GM19455 (cell line): ENCODE measurements around the gene SLC2A5.
"Not testable (repeated sequence)": the region's sequence is repeated elsewhere in the genome, so short reads cannot be mapped to it uniquely, and the experiment has no call there.

Source experiments
- ATAC-seq: cut with Tn5 transposase; IDR thresholded peaks from one replicate; pipeline ENCODE4 v1.9.1; 2021; ENCODE audit not compliant: unreplicated experiment

SLC2A5 gene

DNA sequence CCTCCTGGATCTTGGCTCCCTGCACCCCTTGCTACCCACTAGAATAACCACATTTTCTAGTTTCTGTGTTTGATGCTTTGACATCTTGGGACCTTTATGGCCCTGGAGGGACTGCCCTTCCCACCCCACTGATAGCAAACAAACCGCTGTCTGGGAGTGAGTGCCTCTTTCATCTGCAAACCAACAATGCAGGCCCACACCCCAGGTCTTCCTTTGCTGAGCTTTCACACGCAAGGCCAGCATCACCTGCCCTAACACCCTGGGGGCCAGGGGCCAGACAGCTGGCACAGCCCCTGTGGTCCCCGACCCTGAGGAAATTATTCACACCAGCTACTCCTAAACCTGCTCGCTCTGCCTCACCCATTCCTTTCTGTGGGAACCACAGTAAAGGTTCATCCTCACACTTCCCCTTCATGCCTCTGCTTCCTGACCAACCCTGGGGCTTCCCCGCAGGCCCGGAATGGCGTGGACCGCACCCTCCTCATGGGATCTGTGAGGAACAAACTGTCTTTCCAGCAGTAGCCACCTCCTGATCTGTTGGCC lies 58.6 kb downstream of the SLC2A5 start:
- ATAC-seq = no peak

DNA sequence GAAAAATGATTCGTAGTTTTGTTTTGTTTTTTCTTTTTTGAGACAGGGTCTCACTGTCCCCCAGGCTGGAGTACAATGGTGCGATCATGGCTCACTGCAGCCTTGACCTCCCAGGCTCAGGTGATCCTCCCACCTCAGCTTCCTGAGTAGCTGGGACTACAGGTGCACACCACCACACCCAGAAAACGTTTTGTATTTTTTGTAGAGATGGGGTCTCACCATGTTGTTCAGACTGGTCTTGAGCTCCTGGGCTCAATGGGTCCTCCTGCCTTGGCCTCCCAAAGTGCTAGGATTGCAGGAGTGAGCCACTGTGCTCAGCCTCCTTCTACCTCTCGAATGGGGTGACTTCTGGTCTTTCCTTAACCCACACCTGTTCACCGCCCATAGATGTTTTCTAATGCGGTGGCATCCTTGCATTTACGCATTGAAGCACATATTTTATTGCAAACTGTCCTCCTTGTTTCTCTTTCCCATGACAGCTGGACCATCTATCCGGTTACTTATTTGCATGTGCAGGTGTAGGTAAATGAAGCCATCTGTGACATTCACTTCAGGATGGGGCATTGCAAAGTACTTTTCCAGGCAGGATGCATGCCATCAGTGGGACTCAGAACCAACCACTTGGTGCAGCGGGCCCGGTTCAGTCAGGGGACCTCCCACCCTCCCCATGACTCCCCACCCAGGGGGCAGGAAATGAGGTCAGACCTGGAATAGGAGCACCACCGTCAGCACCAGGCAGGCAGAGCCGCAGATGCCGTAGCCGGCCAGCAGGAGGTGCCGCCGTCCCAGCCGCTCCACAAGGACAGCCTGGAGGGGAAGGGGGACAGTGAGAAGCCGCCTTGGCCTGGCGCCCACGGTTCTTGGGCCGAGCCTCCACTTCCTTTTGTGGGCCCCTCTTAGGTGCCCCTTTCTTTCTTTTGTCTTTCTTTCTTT lies 59.7 kb downstream of the SLC2A5 start:
- no peak for ATAC-seq

DNA sequence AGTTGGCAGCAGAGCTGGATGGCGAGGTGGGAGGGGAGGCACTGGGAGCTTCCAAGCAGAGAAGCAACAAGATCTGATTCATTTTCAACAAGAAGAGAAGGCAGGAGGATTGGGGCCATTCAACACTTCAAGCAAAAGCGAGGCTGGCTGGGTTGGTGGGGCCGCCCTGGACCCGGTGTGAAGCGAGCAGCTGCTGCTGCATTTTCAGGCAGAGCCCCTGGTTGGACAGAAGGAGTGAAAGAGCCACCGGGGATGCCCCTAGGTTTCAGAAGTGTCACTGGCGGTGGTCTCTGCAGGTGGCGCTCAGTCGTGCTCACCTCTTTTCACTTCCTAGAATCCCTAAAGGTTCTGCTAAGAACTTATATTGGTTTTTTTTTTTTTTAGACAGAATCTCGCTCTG lies 61.2 kb downstream of the SLC2A5 start:
- ATAC-seq = no peak

DNA sequence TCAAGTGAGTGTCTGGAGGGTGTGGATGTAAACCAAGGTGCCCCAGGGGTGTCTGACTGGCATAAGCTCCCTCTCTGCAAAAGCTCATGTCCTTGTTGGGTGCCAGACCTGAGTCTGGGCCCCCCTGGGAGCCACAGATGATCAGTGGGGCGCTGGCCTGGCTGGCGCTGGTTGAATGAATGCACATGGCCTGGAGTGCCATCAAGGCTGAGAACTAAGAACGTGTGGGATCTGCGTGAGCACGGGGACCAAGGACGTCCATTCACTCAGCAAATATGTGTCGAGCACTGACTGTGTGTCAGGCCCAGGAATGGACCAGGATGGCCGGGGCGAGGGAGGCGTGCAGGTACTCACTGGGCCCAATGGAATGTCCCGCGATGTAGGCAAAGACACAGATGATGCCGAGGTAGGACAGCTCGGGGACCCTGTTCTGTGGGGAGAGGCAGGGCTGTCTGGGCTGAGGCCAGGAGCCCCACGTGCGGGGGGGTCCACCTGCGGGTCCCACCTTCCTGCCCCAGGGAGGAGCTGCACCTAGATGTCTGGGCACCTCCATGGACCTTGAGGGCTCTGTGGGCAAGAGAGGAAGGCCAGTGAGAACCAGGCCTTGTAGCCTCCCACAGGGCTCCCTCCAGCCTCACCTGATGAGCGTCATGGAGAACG lies 62.3 kb downstream of the SLC2A5 start:
- ATAC-seq = no peak

DNA sequence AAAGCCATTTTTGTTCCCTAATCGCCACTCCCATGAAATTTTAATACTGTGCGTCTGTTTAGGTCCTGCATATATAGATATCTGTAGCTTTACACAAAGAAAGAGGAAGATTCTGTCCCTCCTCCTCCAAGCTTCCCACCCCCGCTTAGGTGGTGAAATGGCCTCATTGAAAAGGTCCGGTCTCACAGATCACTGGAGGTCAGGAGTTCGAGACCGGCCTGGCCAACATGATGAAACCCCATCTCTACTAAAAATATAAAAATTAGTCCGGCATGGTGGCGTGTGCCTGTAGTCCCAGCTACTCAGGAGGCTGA lies 64.1 kb downstream of the SLC2A5 start:
- no peak for ATAC-seq

DNA sequence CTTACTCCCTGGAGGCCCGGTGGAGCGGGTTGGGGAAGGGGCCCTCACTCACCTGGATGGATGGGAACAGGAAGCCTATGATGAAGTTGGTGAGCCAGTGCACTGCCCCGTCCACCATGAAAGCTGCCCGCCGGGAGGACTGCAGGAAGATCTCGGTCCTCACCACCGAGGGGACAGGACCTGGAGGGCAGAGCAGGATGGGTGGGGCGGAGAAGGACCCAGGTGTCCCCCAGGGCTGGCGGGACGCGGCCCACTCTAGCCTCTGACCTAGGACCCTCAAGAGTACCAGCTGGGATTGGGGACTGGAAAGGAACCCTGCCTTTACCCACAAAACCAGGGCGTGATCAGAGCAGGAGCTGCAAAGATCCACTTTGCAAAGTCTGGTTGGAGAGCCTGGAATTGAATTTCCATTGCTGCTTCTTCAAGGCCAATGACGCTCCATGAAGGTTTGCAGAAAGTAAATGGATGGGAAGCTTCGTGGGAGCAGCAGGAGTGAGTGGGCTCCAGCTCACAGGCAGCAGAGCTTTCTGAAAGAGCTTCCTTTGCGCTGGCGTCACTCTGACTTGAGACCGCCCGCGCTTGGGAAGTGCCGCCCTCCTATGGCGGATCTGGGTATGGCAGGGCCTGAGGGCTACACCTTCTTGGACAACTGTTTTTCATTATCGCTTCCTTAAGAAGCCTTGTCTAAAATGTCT lies 64.6 kb downstream of the SLC2A5 start:
- ATAC-seq = no peak

DNA sequence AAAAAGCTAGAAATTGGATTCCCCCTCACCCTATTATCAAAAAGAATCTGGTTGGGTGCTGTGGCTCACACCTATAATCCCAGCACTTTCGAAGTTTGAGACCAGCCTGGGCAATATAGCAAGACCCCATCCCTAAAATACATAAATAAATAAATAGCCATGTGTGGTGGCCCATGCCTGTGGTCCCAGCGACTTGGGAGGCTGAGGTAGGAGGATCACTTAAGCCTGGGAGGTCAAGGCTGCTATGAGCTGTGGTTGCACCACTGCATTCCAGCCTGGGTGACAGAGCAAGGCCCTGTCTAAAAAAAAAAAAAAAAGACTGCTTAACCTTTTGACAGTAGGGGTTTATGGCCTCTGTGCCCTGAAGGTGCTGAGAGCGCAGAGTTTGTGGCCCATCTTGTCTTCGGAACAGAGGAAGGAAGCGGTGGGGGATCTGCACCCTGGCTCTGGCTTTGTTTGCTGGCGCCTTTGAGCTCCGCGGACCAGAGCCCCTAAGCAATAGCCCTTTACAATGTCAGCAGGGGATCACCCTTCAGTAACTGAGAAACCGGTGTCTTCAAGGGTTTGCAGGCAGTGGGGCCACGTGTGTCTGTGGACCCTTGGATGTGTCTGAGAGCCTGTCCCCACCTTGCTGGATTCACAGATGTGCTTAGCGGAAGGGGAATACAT lies 65.3 kb downstream of the SLC2A5 start:
- no peak for ATAC-seq

DNA sequence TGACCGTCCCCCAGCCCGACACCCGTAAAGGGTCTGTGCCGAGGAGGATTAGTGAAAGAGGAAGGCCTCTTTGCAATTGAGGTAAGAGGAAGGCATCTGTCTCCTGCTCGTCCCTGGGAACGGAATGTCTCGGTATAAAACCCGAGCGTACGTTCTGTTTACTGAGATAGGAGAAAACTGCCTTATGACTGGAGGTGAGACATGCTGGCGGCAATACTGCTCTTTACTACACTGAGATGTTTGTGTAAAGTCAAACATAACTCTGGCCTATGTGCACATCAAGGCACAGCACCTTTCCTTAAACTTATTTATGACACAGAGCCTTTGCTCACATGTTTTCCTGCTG lies 67.2 kb downstream of the SLC2A5 start:
- ATAC-seq = not testable (repeated sequence)

DNA sequence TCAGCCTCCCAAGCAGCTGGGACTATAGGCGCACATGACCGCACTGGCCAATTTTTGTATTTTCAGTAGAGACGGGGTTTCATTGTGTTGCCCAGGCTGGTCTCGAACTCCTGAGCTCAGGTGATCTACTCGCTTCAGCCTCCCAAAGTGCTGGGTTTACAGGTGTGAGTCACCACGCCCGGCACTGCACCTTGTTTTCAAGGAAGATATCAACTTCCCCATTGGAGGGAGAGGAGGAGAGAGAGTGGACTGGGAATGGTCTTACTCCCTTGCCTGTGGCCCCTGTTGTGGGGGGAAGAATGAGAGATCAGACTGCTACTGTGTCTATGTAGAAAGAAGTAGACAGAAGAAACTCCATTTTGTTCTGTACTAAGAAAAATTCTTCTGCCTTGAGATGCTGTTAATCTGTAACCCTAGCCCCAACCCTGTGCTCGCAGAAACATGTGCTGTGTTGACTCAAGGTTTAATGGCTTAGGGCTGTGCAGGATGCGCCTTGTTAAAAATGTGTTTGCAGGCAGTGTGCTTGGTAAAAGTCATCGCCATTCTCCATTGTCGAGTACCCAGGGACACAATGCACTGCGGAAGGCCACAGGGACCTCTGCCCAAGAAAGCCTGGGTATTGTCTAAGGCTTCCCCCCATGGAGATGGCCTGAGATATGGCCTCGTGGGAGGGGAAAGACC lies 67.8 kb downstream of the SLC2A5 start:
- not testable (repeated sequence) for ATAC-seq

DNA sequence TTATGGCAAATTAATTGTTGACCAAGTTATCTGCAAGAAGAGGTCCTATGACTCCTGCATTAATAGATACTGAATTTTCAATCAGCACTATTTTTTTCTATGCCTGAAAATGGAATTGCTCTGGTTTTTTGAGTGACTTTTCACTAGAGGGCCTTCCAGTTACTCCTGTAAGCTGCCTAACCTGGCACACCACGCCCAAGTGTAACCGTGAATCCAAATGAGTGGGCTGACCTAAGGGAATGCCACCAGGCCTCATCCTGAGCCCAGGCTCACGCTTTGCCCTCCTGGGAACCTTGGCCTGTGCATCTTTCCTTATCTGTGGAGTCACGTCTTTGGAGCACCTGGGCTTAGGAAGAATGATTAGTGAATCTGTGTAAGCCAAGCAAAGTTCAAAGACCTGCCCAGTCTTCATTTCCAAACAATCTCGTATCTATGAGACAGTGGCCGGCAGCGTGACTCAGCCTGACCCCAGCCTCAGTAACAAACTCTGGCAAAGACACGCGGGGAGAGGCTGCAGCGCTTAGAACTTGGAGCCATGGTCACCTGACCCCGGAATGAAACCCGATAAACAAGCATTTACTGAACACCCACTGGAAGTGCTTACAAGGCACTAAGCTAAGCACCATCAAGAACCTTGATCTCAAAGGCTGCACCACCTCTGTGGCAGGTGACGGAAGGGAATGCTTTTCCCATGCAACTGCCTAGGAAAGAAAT lies 75.3 kb downstream of the SLC2A5 start:
- ATAC-seq = not testable (repeated sequence)

DNA sequence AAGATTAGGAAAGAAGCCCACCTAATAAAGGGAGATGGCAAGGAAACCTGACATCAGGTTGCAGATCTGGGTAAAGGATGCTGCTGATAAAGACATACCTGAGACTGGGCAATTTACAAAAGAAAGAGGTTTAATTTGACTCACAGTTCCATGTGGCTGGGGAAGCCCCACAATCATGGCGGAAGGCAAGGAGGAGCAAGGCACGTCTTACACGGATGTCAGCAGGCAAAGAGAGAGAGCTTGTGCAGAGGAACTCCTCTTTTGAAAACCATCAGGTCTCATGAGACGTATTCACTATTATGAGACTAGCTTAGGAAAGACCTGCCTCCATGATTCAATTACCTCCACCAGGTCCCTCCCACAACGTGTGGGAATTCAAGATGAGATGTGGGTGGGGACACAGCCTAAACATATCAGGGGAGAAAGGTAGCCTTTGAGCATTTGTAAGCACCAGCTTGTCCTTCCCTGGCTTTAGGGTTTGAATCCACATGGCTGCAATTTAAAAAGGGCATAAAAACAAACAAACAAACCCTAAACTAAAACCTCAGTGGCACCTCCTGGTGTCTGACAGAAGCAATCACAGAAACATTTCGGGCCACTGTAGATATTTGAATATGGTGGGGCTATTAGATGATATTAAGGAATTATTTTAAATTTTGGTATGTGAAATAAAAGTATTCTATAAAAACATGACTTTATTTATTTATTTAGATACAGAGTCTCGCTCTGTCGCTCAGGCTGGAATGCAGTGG lies 76.3 kb downstream of the SLC2A5 start:
- ATAC-seq = no peak

DNA sequence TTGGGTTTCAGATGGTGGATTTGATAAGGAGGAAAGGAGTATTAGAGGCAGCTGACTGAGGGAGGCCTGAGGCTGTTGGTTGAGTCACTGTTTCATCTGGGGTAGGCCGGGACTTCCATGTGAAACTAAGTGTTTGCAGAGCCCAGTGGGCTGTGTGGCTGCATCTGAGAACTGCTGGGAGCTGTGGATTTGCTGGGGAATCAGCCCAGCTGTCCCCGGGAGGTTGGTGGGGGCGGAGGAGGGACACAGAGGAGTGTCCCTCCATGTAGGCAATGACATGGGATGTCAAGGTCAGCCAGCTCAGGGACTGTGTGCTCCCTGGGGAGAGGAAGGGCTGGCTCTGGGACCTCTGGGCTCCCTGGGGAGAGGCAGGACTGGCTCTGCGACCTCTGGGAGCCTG lies 79.6 kb downstream of the SLC2A5 start:
- no peak for ATAC-seq

DNA sequence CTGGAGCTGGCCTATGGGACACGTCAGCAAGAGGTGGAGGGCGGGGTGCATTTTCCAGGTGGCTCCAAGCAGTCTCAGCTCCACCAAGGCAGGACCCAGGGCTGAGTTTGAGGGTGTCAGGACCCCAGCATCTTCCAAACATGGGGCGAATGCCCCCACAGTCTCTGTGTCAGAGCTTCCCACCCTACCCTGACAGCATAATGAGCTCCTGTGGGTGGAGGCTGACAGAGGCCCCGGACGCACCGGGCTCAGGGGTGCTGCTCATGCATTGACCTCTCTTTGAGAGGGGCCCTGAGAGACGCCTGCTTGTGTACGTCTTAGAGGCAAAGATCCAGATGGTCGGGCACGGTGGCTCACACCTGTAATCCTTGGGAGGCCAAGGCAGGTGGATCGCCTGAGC lies 80.4 kb downstream of the SLC2A5 start:
- no peak for ATAC-seq

DNA sequence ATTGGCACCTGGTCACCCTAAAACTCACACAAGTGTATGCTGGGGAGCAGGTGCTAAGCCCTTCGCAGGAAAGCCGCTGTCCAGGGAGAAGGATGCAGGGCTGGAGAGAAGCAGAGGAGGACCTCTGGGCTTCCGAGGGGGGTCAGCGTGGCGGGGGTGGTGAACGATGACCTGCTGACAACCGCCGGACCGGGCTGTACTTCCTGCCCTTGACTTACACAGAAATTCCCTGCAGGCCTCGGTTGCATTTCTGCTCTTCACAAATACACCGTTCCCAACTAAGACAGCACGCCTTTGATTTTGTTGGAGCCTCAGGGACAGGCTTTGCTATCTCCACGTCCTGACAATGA lies 80.8 kb downstream of the SLC2A5 start:
- no peak for ATAC-seq

DNA sequence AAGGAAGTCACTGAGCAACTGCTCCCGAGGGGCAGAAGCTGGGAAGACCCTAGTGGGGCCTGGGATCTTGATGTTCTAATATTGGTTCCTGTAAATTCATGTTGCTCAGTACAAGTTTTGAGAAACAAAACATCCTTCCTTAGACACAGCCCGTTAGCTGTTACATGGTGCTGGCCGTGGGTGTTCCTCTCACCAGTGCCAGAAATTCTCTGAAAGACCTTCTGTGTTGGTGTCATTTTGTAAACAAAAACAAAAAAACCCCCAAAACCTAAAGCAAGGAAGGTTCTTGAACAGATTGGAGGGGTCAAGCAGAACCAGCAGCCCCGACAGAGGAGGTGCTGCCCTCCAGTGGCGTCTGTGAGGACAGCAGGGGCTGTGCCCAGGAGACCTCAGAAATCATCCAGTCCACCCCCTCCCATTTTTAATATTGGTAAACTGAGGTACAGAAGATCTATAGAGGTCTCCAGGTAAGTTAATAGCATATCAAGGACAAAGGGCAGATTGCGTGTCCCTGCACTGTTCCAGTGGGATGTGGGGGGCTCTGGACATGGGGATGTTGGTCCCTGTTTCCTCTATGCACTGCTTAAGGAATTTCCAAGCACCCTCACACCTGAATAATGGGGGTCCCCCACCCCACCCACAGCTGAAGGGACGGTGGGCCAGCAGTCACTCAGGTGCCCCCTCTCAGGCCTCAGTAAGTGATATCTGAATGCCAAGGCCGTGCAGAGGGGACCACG lies 81.4 kb downstream of the SLC2A5 start:
- no peak for ATAC-seq

DNA sequence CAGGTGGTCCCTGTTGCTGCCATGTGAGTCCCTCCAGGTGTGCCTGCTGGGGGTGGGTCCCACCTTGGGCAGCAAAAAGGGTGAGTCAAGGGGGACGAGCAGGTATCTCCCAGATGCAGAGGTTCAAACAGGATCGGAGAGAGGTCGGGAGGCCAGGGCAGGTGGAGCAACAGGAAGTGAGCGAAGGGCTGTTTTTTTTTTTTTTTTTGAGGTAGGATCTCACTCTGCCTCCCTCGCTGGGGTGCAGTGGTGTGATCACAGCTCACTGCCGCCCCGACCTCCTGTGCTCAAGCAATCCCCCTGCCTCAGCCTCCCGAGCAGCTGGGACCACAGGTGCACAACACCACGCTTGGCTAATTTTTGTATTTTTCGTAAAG lies 82.6 kb downstream of the SLC2A5 start:
- no peak for ATAC-seq

DNA sequence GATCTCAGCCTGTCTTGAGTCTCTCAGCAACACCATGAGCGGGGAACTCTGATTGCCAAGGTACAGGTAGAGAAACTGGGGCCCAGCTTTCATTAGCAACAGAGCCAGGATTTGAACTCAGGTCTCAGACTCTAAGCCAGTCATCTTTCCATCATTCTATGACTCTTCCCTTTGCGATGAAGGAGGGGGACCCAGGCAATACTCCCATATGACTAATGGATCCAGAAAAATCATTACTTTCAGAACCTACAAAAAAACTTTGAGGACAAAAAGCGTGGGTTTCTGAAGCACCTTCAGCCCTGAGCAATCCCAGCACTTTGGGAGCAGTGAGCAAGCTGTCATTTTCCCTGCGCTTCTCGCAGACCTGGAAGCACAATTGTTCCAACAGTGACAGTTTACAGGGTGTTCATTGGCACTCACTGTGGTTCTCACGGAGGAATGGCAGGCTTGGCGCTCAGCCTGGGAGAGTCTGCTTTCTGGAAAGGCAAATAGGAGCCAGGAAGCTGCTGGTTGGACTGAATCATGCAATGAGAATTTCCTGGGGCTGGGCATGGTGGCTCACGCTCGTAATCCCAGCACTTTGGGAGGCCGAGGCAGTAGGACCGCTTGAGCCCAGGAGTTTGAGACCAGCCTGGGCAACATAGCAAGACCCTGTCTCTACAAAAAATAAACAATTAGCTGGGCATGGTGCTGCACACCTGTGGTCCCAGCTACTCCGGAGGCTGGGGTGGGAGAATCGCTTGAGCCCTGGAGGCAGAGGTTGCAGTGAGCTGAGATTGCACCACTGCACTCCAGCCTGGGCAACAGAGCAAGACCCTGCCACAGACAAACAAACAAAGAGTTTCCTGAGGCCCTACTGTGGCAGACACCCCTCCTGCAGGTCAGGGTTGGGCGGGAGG lies 83.3 kb downstream of the SLC2A5 start:
- ATAC-seq = no peak
